DMS 273 (cell line): ENCODE measurements around the gene TRAF1.
A peak's percentile ranks its signal among the peaks of the same experiment; 100 is the strongest.

Experiments used
- DNase-seq: peaks from one replicate; lab custom pipeline; 2025; ENCODE audit not compliant: unreplicated experiment; lab: John Stamatoyannopoulos, UW

Gene TRAF1

GRCh38 chr9:120890320-120891244 lies 36.0 kb downstream of the TRAF1 start:
- DNase-seq = no peak

- DNase-seq = no peak
Observed at GRCh38 chr9:120889606-120890271, 36.9 kb downstream of the TRAF1 start.

GRCh38 chr9:120888626-120889025 lies 38.0 kb downstream of the TRAF1 start:
- no peak for DNase-seq

GRCh38 chr9:120886490-120886967 lies 40.1 kb downstream of the TRAF1 start:
- no peak for DNase-seq

- no peak for DNase-seq
Observed at GRCh38 chr9:120885958-120886357, 40.6 kb downstream of the TRAF1 start.

GRCh38 chr9:120885457-120885856 lies 41.1 kb downstream of the TRAF1 start:
- no peak for DNase-seq

- no peak for DNase-seq
Observed at GRCh38 chr9:120883608-120883996, 43.0 kb downstream of the TRAF1 start.

GRCh38 chr9:120882935-120883607 lies 43.5 kb downstream of the TRAF1 start:
- no peak for DNase-seq

GRCh38 chr9:120879446-120879845 lies 47.1 kb downstream of the TRAF1 start:
- no peak for DNase-seq

GRCh38 chr9:120878188-120879130 lies 48.1 kb downstream of the TRAF1 start:
- peak; percentile 53 for DNase-seq

GRCh38 chr9:120877276-120878034 lies 49.1 kb downstream of the TRAF1 start:
- peak; percentile 92 for DNase-seq

- peak; percentile 77 for DNase-seq
Observed at GRCh38 chr9:120876842-120877240, 49.8 kb downstream of the TRAF1 start, which contains the start of gene PHF19. TSS of gene PHF19 (minus strand) at chr9:120877188. CDS start at chr9:120874741, 2,447 bp downstream.

- peak; percentile 92 for DNase-seq
Observed at GRCh38 chr9:120875954-120876841, 50.4 kb downstream of the TRAF1 start.

- DNase-seq = no peak
Observed at GRCh38 chr9:120875643-120875953, 51.0 kb downstream of the TRAF1 start.

- no peak for DNase-seq
Observed at GRCh38 chr9:120875195-120875565, 51.4 kb downstream of the TRAF1 start.

- no peak for DNase-seq
Observed at GRCh38 chr9:120874226-120875194, 52.1 kb downstream of the TRAF1 start.

- DNase-seq = no peak
Observed at GRCh38 chr9:120873512-120873911, 53.1 kb downstream of the TRAF1 start.
